K562 (cell line): Measurements from ENCODE around the gene GLT1D1. TPM values are rescaled to one million over a fixed set of nuclear protein-coding genes. Genes with fewer than 3 reads are reported as not detected.

Source experiments
- BRD9 ChIP-seq: fragments of 450-650 bp; IDR thresholded peaks from 2 replicates; pipeline ENCODE4 v1.6.1; 2018; ENCODE audit warnings: low read depth; ENCODE audit not compliant: partially characterized antibody
- CREB1 ChIP-seq, 2 experiments: sonication (generic) in 1 of 2; formaldehyde crosslinking in 1 of 2; IDR thresholded peaks; 2 replicates each; pipeline versions ENCODE4 v1.6.1 to v1.8.0; 2012 to 2022; ENCODE audit warnings: inconsistent platforms in 1 of 2, mild to moderate bottlenecking in 1 of 2, missing genetic modification reagents in 1 of 2, moderate library complexity in 1 of 2
- HNRNPLL ChIP-seq: fragments of 200-400 bp; formaldehyde crosslinking; IDR thresholded peaks from 2 replicates; pipeline ENCODE4 v1.6.1; 2017; ENCODE audit warnings: low read length, low read depth, mild to moderate bottlenecking; ENCODE audit not compliant: poor library complexity, severe bottlenecking
- MAX ChIP-seq: sonication (generic); formaldehyde crosslinking; IDR thresholded peaks from 2 replicates; pipeline ENCODE4 v1.9.0; 2022; ENCODE audit warnings: mild to moderate bottlenecking, missing genetic modification reagents
- MEIS2 ChIP-seq: fragments of 450-650 bp; IDR thresholded peaks from 2 replicates; pipeline ENCODE4 v1.6.1; 2014; ENCODE audit warnings: mild to moderate bottlenecking; ENCODE audit not compliant: partially characterized antibody
- NCOA2 ChIP-seq, 2 experiments: fragments of 450-650 bp; IDR thresholded peaks; 2 replicates each; pipeline ENCODE4 v1.6.1; 2018; ENCODE audit warnings: mild to moderate bottlenecking in 2 of 2, moderate library complexity in 1 of 2; ENCODE audit not compliant: partially characterized antibody in 2 of 2
- NRF1 ChIP-seq, 2 experiments: fragments of 450-650 bp; IDR thresholded peaks in 1 of 2; conservative IDR thresholded peaks in 1 of 2; 2 replicates each; pipeline ENCODE4 v1.6.1; 2014; ENCODE audit warnings: mild to moderate bottlenecking in 2 of 2
- SAFB2 ChIP-seq: fragments of 200-400 bp; formaldehyde crosslinking; IDR thresholded peaks from 2 replicates; pipeline ENCODE4 v1.6.1; 2018; ENCODE audit warnings: borderline replicate concordance, low read length, low read depth, moderate library complexity; ENCODE audit not compliant: severe bottlenecking
- SNRNP70 ChIP-seq: fragments of 200-400 bp; formaldehyde crosslinking; optimal IDR thresholded peaks from 2 replicates; pipeline ENCODE3; 2017; ENCODE audit warnings: low read depth, low read length
- ZBTB2 ChIP-seq: fragments of 450-650 bp; IDR thresholded peaks from 2 replicates; pipeline ENCODE4 v1.6.1; 2016; ENCODE audit warnings: antibody characterized with exemption
- ZBTB49 ChIP-seq: sonication (generic); formaldehyde crosslinking; IDR thresholded peaks from 2 replicates; pipeline ENCODE4 v1.8.0; 2022; ENCODE audit warnings: missing genetic modification reagents, mild to moderate bottlenecking, borderline replicate concordance
- ZNF280B ChIP-seq: fragments of 250-450 bp; sonication (Bioruptor Pico); IDR thresholded peaks from 2 replicates; pipeline ENCODE4 v1.5.1; 2021; ENCODE audit warnings: mild to moderate bottlenecking
- ZSCAN29 ChIP-seq: fragments of 450-650 bp; IDR thresholded peaks from 2 replicates; pipeline ENCODE4 v1.6.1; 2017
- ZZZ3 ChIP-seq: fragments of 450-650 bp; IDR thresholded peaks from 2 replicates; pipeline ENCODE4 v1.6.1; 2016; ENCODE audit warnings: antibody characterized with exemption, mild to moderate bottlenecking, moderate library complexity
- polyA plus RNA-seq, 8 experiments: library from polyadenylated mRNA; depleted of rRNA in 4 of 8; stranded (reverse) in 5 of 8; unstranded in 3 of 8; fragments of >200 nt; fragmentation: Nextera tagmentation in 2 of 8; fragmentation: Illumina TruSeq in 1 of 8; extraction: Ambion mirVana in 2 of 8; extraction: Trizol in 1 of 8; gene quantifications; 2 replicates each; pipeline versions ENCODE4 v1.2.1 to v1.2.3, GENCODE V29; 2011 to 2014; ENCODE audit warnings: inconsistent platforms in 1 of 8, missing spikeins in 1 of 8
- total RNA-seq, 7 experiments: library from RNA; depleted of rRNA in 6 of 7; stranded (reverse); fragments of >200 nt in 6 of 7; fragmentation: Illumina TruSeq in 2 of 7; extraction: Trizol in 2 of 7; gene quantifications; 2 replicates each; pipeline versions ENCODE4 v1.2.1 to v1.2.3, GENCODE V29; 2011 to 2021; ENCODE audit warnings: low replicate concordance in 1 of 7
- TF ChIP-seq, protein P1 (sequence below), 3 experiments: fragments of 200-800 bp in 1 of 3; fragments of 250-450 bp in 1 of 3; fragments of 450-650 bp in 1 of 3; sonication (Bioruptor Pico) in 1 of 3; sonication (Bioruptor generic) in 1 of 3; formaldehyde crosslinking in 1 of 3; IDR thresholded peaks; 2 replicates each; pipeline versions ENCODE4 v1.6.1 to v1.8.0; 2016 to 2022; ENCODE audit warnings: mild to moderate bottlenecking in 2 of 3, missing genetic modification characterization in 2 of 3, missing compliant biosample characterization in 1 of 3, moderate library complexity in 1 of 3
- TF ChIP-seq, protein P2 (sequence below), 2 experiments: IDR thresholded peaks; 2 replicates each; pipeline ENCODE4 v1.6.1; 2011; ENCODE audit warnings: borderline replicate concordance in 1 of 2, control low read depth in 1 of 2, low read depth in 1 of 2, low read length in 1 of 2, mild to moderate bottlenecking in 1 of 2, mixed read lengths in 1 of 2, moderate library complexity in 1 of 2; ENCODE audit not compliant: insufficient read depth in 1 of 2, insufficient read length in 1 of 2, poor library complexity in 1 of 2, severe bottlenecking in 1 of 2; ENCODE audit errors: extremely low read depth in 1 of 2

Gene GLT1D1
- total and polyA plus RNA-seq, 9 of the 15 experiments (the other 6 are each of a cell fraction or from before 2014, with no cell fraction given) = 0.04 TPM; not detected in 8

DNA sequence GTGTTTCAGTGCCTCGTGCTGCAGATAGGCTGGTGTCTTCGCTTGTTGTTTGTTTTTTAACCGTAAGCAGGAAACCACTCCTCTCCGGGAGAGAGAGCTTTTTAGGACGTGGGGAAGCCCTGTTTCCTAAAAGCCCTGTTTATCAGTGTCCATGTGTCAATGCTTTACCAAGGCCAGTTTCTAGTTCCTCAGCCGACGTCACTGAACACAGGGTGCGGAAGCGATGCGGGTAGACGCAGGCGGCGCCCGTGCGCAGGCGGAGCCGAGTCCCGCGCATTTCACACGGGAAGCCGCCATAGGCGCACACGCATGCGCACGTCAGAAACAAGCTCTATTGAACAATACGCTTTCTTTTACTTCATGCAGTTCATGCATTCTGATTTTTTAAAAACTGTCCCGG is 79.8 kb downstream of the GLT1D1 start (continued):
- TF ChIP-seq ZZZ3 (no peak), ZBTB49 (CRISPR knock-in tag) (no peak), NCOA2 (IDR thresholded peaks at IDR 0.05; ENCODE audit: partially characterized antibody in 2 of 2) (no peak), HNRNPLL (peak; percentile 81), SNRNP70 (no peak), SAFB2 (no peak), CREB1 (IDR thresholded peaks at IDR 0.05) (no peak), CREB1 (CRISPR knock-in tag; IDR thresholded peaks at IDR 0.05) (0 out of 2 replicates have a peak, but pooled peaks have one; percentile 39), ZNF280B (no peak), BRD9 (no peak), MAX (0 out of 2 replicates have a peak, but pooled peaks have one; percentile 44), ZSCAN29 (no peak), NRF1 (conservative IDR thresholded peaks at IDR 0.05 in 1 of 2, IDR thresholded peaks at IDR 0.05 in 1 of 2) (peak; percentile 92 to 93), MEIS2 (peak; percentile 66), ZBTB2 (0 out of 2 replicates have a peak, but pooled peaks have one; percentile 33)
- TF ChIP-seq, protein P1, sequence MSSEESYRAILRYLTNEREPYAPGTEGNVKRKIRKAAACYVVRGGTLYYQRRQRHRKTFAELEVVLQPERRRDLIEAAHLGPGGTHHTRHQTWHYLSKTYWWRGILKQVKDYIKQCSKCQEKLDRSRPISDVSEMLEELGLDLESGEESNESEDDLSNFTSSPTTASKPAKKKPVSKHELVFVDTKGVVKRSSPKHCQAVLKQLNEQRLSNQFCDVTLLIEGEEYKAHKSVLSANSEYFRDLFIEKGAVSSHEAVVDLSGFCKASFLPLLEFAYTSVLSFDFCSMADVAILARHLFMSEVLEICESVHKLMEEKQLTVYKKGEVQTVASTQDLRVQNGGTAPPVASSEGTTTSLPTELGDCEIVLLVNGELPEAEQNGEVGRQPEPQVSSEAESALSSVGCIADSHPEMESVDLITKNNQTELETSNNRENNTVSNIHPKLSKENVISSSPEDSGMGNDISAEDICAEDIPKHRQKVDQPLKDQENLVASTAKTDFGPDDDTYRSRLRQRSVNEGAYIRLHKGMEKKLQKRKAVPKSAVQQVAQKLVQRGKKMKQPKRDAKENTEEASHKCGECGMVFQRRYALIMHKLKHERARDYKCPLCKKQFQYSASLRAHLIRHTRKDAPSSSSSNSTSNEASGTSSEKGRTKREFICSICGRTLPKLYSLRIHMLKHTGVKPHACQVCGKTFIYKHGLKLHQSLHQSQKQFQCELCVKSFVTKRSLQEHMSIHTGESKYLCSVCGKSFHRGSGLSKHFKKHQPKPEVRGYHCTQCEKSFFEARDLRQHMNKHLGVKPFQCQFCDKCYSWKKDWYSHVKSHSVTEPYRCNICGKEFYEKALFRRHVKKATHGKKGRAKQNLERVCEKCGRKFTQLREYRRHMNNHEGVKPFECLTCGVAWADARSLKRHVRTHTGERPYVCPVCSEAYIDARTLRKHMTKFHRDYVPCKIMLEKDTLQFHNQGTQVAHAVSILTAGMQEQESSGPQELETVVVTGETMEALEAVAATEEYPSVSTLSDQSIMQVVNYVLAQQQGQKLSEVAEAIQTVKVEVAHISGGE (CRISPR knock-in tag; IDR thresholded peaks at IDR 0.05) = no peak
- TF ChIP-seq, protein P2, sequence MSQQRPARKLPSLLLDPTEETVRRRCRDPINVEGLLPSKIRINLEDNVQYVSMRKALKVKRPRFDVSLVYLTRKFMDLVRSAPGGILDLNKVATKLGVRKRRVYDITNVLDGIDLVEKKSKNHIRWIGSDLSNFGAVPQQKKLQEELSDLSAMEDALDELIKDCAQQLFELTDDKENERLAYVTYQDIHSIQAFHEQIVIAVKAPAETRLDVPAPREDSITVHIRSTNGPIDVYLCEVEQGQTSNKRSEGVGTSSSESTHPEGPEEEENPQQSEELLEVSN (IDR thresholded peaks at IDR 0.05; ENCODE audit: borderline replicate concordance in 1 of 2, extremely low read depth in 1 of 2, insufficient read depth in 1 of 2, insufficient read length in 1 of 2, low read depth in 1 of 2, low read length in 1 of 2, poor library complexity in 1 of 2, severe bottlenecking in 1 of 2) = peak; percentile 73 to 95
